ENCODE measurements around the gene FAM83E.

GRCh38 chr19:48600679-48601417 lies 14.0 kb downstream of the FAM83E start:
- no peak for TF ChIP-seq CTCF (conservative IDR thresholded peaks at IDR 0.05; ENCODE audit: low read length)
- TF ChIP-seq EZH2phosphoT487 (IDR thresholded peaks at IDR 0.05; ENCODE audit: borderline replicate concordance, low read depth, low read length), result no peak

Measured in OCI-LY7 (cell line).